Measurements from ENCODE around the gene DFFB. TPM values are rescaled to one million over a fixed set of nuclear protein-coding genes. Genes with fewer than 3 reads are reported as not detected.

The DFFB gene
- total and polyA plus RNA-seq, 9 of the 15 experiments (the other 6 are each of a cell fraction or from before 2014, with no cell fraction given) = 2.3 to 15.8 (median 11.5) TPM

- no peak for TF ChIP-seq THAP12 (CRISPR knock-in tag; IDR thresholded peaks at IDR 0.05)
- peak; percentile 70 to 88; a peak in 2 of 4 replicates for TF ChIP-seq SIN3A (IDR thresholded peaks at IDR 0.05; ENCODE audit: borderline replicate concordance in 2 of 2, control insufficient read depth in 1 of 2, low read depth in 2 of 2, low read length in 2 of 2)
- TF ChIP-seq ZNF140 (CRISPR knock-in tag; IDR thresholded peaks at IDR 0.05) = no peak
- TF ChIP-seq PKNOX1 (IDR thresholded peaks at IDR 0.05) = 0 out of 2 replicates have a peak, but pooled peaks have one; percentile 3
- peak; percentile 41 to 82 for TF ChIP-seq E2F6 (IDR thresholded peaks at IDR 0.05; ENCODE audit: borderline replicate concordance in 1 of 2, extremely low read depth in 1 of 2, insufficient read depth in 1 of 2, insufficient read length in 1 of 2, low read depth in 1 of 2, low read length in 1 of 2, poor library complexity in 1 of 2, severe bottlenecking in 1 of 2)
- TF ChIP-seq CEBPG (CRISPR knock-in tag; IDR thresholded peaks at IDR 0.05) = peak; percentile 87
- TF ChIP-seq CEBPG (tag; conservative IDR thresholded peaks at IDR 0.05 in 1 of 2, IDR thresholded peaks at IDR 0.05 in 1 of 2) = peak; percentile 75 to 78
- peak; percentile 98 for TF ChIP-seq ZNF584 (CRISPR knock-in tag; IDR thresholded peaks at IDR 0.05; ENCODE audit: low read depth)
- peak; percentile 47 for TF ChIP-seq ZNF384 (IDR thresholded peaks at IDR 0.05; ENCODE audit: low read depth, low read length)
- no peak for TF ChIP-seq DPF2 (IDR thresholded peaks at IDR 0.05)
- no peak for TF ChIP-seq ZZZ3 (IDR thresholded peaks at IDR 0.05)
- no peak for TF ChIP-seq NFE2L1 (tag; IDR thresholded peaks at IDR 0.05; ENCODE audit: borderline replicate concordance, low read depth)
- TF ChIP-seq MCM7 (IDR thresholded peaks at IDR 0.05) = no peak
- no peak for TF ChIP-seq KHSRP (IDR thresholded peaks at IDR 0.05)
- TF ChIP-seq HSF4 (CRISPR knock-in tag; IDR thresholded peaks at IDR 0.05; ENCODE audit: borderline replicate concordance) = no peak
- peak; percentile 71 for TF ChIP-seq SUPT5H (IDR thresholded peaks at IDR 0.05)
- peak; percentile 90 for TF ChIP-seq NR2C2 (CRISPR knock-in tag; IDR thresholded peaks at IDR 0.05)
- TF ChIP-seq NR2C2 (tag; IDR thresholded peaks at IDR 0.05) = peak; percentile 99
- no peak; the same call in 1 of the 2 replicates for TF ChIP-seq ZBTB33 (CRISPR knock-in tag; IDR thresholded peaks at IDR 0.05)
- TF ChIP-seq NCOA4 (IDR thresholded peaks at IDR 0.05; ENCODE audit: partially characterized antibody) = no peak
Measured at GRCh38 chr1:3900150-3900968, 43.1 kb downstream of the DFFB start, which contains the start of gene C1orf174 (continued).

Data from K562 (cell line).